ENCODE measurements around the gene COL9A3.

Gene COL9A3

DNA sequence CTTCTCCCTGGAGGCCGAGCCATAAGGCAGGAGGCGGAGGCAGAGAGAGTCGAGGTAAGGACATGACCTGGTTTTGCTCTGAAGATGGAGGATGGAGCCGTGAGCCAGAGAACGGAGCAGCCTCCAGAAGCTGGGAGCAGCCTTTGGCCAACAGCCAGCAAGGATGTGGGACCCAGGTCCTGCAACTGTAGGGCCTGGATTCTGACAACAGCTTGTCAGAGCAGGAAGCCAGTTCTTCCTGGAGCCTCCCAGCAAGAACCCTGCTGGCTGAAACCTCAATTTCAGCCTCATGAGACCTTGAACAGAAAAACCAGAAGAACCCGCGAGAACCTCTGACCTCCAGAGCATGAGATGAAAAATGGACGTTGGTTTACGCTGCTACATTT, 34.0 kb upstream of the COL9A3 start:
- H3K27ac ChIP-seq = no peak overlapping the region
- H3K4me3 ChIP-seq = no peak overlapping the region
- no peaks in the 10 kb centered on the region for H3K36me3 ChIP-seq (ENCODE audit: insufficient read depth, low read length)
- no peak for TF ChIP-seq EZH2 (IDR thresholded peaks at IDR 0.05)
- no peak for TF ChIP-seq POLR2AphosphoS5 (IDR thresholded peaks at IDR 0.05; ENCODE audit: borderline replicate concordance, low read depth, low read length)
- no peak for TF ChIP-seq FOXP2 (optimal IDR thresholded peaks at IDR 0.05; ENCODE audit: control extremely low read depth, extremely low read length, insufficient read depth)
- no peak for DNase-seq (ENCODE audit: low read depth, low spot score)
- H3K9me3 ChIP-seq (ENCODE audit: low read depth, low read length) = no peaks in the 10 kb centered on the region
- no peak overlapping the region for H3K9ac ChIP-seq (ENCODE audit: insufficient read length)

DNA sequence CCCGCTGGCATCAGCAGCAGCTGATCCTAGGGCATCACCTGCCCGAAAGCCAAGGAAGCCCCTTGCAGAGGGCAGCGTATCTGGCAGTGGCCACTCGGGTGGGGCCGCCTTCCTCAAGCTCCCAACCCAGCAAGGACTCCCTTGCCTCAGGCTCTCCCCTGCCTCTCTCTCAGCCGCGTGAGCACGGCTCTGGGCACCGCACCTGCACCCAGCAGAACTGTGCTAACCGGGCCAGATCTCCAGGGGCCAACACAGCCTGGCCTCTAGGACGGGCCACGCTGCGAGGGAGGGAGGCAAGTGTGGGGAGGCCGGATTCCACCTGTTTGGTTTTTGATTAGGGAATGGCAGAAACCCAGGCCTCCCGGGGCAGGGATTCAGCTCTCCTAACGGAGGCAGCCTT, 32.4 kb upstream of the COL9A3 start:
- no peak overlapping the region for H3K27ac ChIP-seq
- DNase-seq (ENCODE audit: low read depth, low spot score) = no peak
- no peaks in the 10 kb centered on the region for H3K9me3 ChIP-seq (ENCODE audit: low read depth, low read length)
- no peak overlapping the region for H3K4me3 ChIP-seq
- H3K9ac ChIP-seq (ENCODE audit: insufficient read length) = no peak overlapping the region
- H3K36me3 ChIP-seq (ENCODE audit: insufficient read depth, low read length) = no peaks in the 10 kb centered on the region
- TF ChIP-seq FOXP2 (optimal IDR thresholded peaks at IDR 0.05; ENCODE audit: control extremely low read depth, extremely low read length, insufficient read depth) = no peak
- no peak for TF ChIP-seq EZH2 (IDR thresholded peaks at IDR 0.05)
- TF ChIP-seq POLR2AphosphoS5 (IDR thresholded peaks at IDR 0.05; ENCODE audit: borderline replicate concordance, low read depth, low read length) = no peak

DNA sequence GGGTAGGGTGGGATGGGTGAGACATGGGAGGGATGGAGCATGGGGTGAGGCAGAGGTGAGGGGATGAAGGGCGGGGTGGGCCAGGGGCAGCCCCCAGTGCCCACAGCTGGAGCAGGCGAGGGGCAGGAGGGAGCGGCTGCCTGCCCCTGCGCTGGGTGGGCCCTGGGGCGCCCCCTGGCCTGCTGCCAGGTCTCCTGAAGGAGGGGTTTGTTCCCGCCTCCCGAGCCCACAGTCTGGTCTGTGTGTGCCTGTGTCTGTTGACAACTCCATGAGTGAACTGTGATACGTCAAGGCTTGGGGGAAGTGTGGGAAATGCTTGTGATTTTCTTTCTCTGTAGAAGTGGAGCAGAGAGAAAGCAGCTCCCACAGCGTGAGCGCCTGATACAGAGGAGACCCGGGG, 31.5 kb upstream of the COL9A3 start:
- H3K9me3 ChIP-seq (ENCODE audit: low read depth, low read length) = no peaks in the 10 kb centered on the region
- H3K4me3 ChIP-seq = no peak overlapping the region
- H3K27ac ChIP-seq = no peak overlapping the region
- DNase-seq (ENCODE audit: low read depth, low spot score) = no peak
- no peak for TF ChIP-seq FOXP2 (optimal IDR thresholded peaks at IDR 0.05; ENCODE audit: control extremely low read depth, extremely low read length, insufficient read depth)
- H3K36me3 ChIP-seq (ENCODE audit: insufficient read depth, low read length) = no peaks in the 10 kb centered on the region
- no peak overlapping the region for H3K9ac ChIP-seq (ENCODE audit: insufficient read length)

DNA sequence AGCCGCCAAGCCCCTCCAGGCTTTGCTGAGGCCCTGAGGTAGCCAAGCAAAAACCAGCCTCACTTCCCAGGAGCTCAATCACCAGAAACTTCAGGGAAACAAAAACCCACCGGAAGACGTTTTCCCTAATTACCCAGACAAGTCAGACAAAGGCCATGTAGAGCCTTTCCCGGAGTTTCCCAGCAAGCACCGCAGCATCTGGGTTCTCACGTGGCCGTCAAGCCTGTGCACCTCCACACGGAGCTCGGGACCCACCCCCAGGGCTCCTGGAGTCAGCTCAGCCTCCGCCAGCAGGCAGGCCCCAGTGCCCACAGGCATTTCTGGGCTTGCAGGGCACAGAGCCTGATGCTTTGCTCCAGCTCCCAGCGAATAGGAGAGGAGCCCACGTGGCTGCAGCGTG, 30.7 kb upstream of the COL9A3 start:
- Histone ChIP-seq H3K27ac (no peak overlapping the region), H3K36me3 (ENCODE audit: insufficient read depth, low read length) (no peaks in the 10 kb centered on the region), H3K4me3 (no peak overlapping the region), H3K9ac (ENCODE audit: insufficient read length) (peak overlapping the region; percentile 32), H3K9me3 (ENCODE audit: low read depth, low read length) (no peaks in the 10 kb centered on the region)
- DNase-seq (ENCODE audit: low read depth, low spot score) = no peak
- no peak for TF ChIP-seq FOXP2 (optimal IDR thresholded peaks at IDR 0.05; ENCODE audit: control extremely low read depth, extremely low read length, insufficient read depth)
- no peak for TF ChIP-seq POLR2AphosphoS5 (IDR thresholded peaks at IDR 0.05; ENCODE audit: borderline replicate concordance, low read depth, low read length)
- no peak for TF ChIP-seq EZH2 (IDR thresholded peaks at IDR 0.05)

DNA sequence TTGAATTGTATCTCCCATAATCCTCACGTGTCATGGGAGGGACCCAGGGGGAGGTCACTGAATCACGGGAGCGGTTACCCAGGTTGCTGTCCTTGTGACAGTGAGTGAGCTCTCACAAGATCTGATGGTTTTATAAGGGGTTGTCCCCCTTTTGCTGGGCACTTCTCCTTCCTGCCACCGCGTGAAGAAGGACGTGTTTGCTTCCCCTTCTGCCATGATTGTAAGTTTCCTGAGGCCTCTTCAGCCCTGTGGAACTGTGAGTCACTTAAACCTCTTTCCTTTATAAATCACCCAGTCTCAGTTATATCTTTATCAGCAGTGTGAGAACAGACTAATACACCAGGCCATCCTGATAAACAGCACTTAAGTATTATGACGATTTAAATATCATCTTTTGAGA, 29.5 kb upstream of the COL9A3 start:
- no peak overlapping the region for H3K9ac ChIP-seq (ENCODE audit: insufficient read length)
- DNase-seq (ENCODE audit: low read depth, low spot score) = no peak
- TF ChIP-seq EZH2 (IDR thresholded peaks at IDR 0.05) = no peak

DNA sequence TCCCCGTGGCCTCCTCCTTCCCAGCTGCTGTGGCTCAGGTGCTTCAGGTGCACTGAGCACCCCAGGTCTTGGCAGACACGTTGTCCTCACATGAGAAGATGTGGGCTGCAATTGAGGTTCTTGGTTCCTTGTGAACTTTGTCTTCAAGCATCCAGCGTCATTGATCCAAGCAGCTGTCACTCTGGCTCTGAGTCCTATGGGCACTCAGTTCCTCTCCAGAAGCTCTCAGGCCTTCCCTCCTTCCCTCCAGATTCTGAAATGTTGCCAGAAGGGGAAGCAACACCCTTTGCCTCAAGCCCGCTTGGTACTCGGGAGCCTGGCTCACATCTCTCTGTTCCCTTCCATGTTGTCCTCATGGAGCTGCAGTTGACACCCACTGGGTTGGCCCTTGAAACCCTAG, 29.0 kb upstream of the COL9A3 start:
- no peaks in the 10 kb centered on the region for H3K36me3 ChIP-seq (ENCODE audit: insufficient read depth, low read length)
- no peak overlapping the region for H3K27ac ChIP-seq
- H3K9me3 ChIP-seq (ENCODE audit: low read depth, low read length) = no peaks in the 10 kb centered on the region
- TF ChIP-seq POLR2AphosphoS5 (IDR thresholded peaks at IDR 0.05; ENCODE audit: borderline replicate concordance, low read depth, low read length) (no peak), EZH2 (IDR thresholded peaks at IDR 0.05) (no peak), FOXP2 (optimal IDR thresholded peaks at IDR 0.05; ENCODE audit: control extremely low read depth, extremely low read length, insufficient read depth) (no peak)
- DNase-seq (ENCODE audit: low read depth, low spot score) = no peak
- H3K4me3 ChIP-seq = no peak overlapping the region
- no peak overlapping the region for H3K9ac ChIP-seq (ENCODE audit: insufficient read length)

More for the DNA sequence above, 29.5 kb upstream of the COL9A3 start:
- no peaks in the 10 kb centered on the region for H3K9me3 ChIP-seq (ENCODE audit: low read depth, low read length)
- H3K27ac ChIP-seq = no peak overlapping the region
- H3K4me3 ChIP-seq = no peak overlapping the region
- H3K36me3 ChIP-seq (ENCODE audit: insufficient read depth, low read length) = no peaks in the 10 kb centered on the region

DNA sequence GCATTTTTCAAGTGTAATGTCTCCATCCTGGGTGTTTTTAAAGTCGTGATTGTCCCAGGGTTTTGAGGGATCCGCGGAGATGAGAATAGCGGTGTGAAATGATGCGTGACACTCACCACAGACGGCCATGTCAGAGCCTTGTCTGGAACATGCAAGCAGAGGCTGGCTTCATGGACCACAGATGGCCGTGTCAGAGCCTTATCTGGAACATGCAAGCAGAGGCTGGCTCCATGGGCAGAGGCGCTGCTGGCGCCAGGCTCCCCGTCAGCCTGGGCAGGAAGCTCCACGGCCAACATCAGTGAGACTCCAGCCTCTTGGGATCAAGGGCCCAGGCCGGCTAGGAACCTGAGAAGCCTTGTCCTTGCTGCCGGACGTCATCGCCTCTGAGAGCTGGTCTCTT, 28.2 kb upstream of the COL9A3 start:
- Histone ChIP-seq H3K27ac (no peak overlapping the region), H3K4me3 (no peak overlapping the region)
- no peak for DNase-seq (ENCODE audit: low read depth, low spot score)

DNA sequence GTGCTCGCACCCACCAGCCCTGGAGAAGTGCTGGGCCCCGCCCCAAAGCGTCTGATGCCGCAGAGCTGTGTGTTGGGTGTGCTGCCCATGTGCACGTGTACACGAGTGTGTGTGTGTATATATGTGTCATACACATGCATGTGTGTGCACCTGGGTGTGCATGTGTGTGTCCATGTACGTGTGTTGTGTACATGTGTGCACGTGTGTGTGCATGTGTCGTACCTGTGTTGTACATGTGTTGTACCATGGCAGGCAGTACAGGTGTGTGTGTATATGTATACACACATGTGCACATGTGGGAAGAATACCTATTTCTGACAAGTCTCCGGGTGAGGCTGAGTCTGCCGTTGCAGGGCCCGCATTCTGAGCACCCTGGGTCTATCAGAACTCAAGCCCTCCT, 26.8 kb upstream of the COL9A3 start:
- Histone ChIP-seq H3K27ac (no peak overlapping the region), H3K9ac (ENCODE audit: insufficient read length) (no peak overlapping the region), H3K9me3 (ENCODE audit: low read depth, low read length) (no peaks in the 10 kb centered on the region), H3K36me3 (ENCODE audit: insufficient read depth, low read length) (no peaks in the 10 kb centered on the region), H3K4me3 (no peak overlapping the region)
- TF ChIP-seq FOXP2 (optimal IDR thresholded peaks at IDR 0.05; ENCODE audit: control extremely low read depth, extremely low read length, insufficient read depth) (no peak), EZH2 (IDR thresholded peaks at IDR 0.05) (no peak), POLR2AphosphoS5 (IDR thresholded peaks at IDR 0.05; ENCODE audit: borderline replicate concordance, low read depth, low read length) (no peak)
- no peak for DNase-seq (ENCODE audit: low read depth, low spot score)

More for the DNA sequence above, 28.2 kb upstream of the COL9A3 start:
- Histone ChIP-seq H3K9me3 (ENCODE audit: low read depth, low read length) (no peaks in the 10 kb centered on the region), H3K36me3 (ENCODE audit: insufficient read depth, low read length) (no peaks in the 10 kb centered on the region), H3K9ac (ENCODE audit: insufficient read length) (no peak overlapping the region)
- TF ChIP-seq EZH2 (IDR thresholded peaks at IDR 0.05) = no peak
- no peak for TF ChIP-seq POLR2AphosphoS5 (IDR thresholded peaks at IDR 0.05; ENCODE audit: borderline replicate concordance, low read depth, low read length)

DNA sequence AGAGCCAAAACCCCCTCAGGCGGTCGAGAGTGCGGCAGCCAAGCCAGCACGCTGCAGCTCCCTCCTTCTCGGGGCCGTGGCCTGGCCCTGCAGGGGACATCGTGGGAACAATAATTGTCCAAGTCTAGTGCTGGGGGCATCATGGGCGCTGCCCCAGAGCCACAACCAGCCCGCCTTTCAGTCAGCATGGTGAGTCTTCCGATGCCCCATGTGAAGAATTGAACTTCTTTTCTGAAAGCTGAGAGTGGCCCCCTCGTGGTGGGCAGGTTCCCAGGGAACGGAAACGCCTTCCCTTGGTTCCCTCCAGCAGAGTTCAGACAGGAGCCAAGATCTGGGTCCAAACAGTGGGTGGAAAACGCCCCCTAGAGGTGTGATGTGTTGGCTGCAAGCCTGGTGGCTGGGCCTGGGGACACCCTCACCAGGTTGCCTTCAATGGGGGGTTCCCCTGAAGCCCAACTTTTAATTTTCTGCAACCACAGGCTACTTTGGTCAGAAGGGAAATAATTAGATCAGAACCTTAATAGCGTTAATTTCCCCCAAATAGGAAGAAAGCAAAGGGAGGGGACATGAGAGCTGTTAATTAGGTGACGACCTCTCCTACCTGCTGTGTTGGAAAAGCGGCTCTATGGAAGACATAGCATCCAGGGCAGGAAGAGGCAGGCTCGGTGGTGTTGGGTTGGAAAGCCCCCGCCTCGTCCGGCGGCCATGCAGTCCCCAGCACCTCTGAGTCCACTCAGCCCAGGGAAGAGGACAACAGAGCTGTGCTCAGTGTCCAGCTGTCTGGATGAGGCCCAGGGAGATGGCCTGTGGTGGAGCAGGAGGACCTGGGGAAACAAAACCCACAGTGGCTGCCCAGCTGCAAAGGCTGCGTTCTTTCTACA, 25.3 kb upstream of the COL9A3 start:
- H3K36me3 ChIP-seq (ENCODE audit: insufficient read depth, low read length) = no peaks in the 10 kb centered on the region
- H3K27ac ChIP-seq = no peak overlapping the region
- H3K9ac ChIP-seq (ENCODE audit: insufficient read length) = no peak overlapping the region
- no peak for TF ChIP-seq POLR2AphosphoS5 (IDR thresholded peaks at IDR 0.05; ENCODE audit: borderline replicate concordance, low read depth, low read length)
- no peak for TF ChIP-seq FOXP2 (optimal IDR thresholded peaks at IDR 0.05; ENCODE audit: control extremely low read depth, extremely low read length, insufficient read depth)
- no peak for TF ChIP-seq EZH2 (IDR thresholded peaks at IDR 0.05)
- peak overlapping the region; percentile 62 for H3K4me3 ChIP-seq
- H3K9me3 ChIP-seq (ENCODE audit: low read depth, low read length) = no peaks in the 10 kb centered on the region
- peak; percentile 84 for DNase-seq (ENCODE audit: low read depth, low spot score)
